ENCODE results near the gene HMBS.

The HMBS gene

DNA sequence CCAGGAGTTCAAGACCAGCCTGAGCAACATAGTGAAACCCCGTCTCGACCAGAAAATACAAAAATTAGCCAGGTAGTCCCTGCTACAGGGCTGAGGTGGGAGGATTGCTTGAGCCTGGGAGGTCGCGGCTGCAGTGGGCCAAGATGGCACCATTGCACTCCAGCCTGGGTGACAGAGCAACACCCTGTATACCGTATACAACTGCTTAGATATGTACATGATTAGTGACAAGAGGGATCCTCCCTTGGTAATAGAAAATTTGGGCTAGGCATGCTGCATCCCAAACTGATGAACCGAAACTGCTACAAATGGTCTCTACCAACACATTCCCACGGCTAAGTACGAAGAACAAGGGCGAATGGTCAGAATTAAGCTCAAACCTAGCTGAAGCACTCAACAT is 41.8 kb upstream of the HMBS start:
- Histone ChIP-seq H3K23ac (ENCODE audit: low read depth, low read length, poor library complexity) (no peak overlapping the region), H2AFZ (ENCODE audit: low read length) (no peak overlapping the region), H3K4me1 (ENCODE audit: control insufficient read depth in 2 of 2, insufficient read depth in 1 of 2, low read depth in 1 of 2, low read length in 2 of 2) (peaks cover 0 to 4% of the 10 kb centered on the region in 2 donors), H4K91ac (ENCODE audit: low read depth, low read length, poor library complexity) (no peak overlapping the region), H2BK15ac (ENCODE audit: low read length) (no peak overlapping the region), H3K18ac (ENCODE audit: low read length) (no peak overlapping the region), H3K9ac (ENCODE audit: low read depth, low read length, poor library complexity) (no peak overlapping the region), H3K36me3 (replicated peaks in 1 of 2; ENCODE audit: control insufficient read depth in 2 of 2, insufficient read depth in 2 of 2, low read length in 2 of 2) (peaks cover 25 to 36% of the 10 kb centered on the region in 2 donors), H2AK5ac (ENCODE audit: low read depth, low read length) (no peak overlapping the region), H3K4me3 (ENCODE audit: low read length in 2 of 2) (no peak overlapping the region), H2BK120ac (ENCODE audit: low read depth, low read length) (no peak overlapping the region), H3K4ac (ENCODE audit: low read length) (no peak overlapping the region), H3K27me3 (ENCODE audit: control insufficient read depth in 3 of 3, insufficient read depth in 3 of 3, low read depth in 1 of 3, low read length in 3 of 3) (no peaks in the 10 kb centered on the region), H3K79me1 (ENCODE audit: low read depth, low read length) (peaks cover 3% of the 10 kb centered on the region), H3K27ac (replicated peaks; ENCODE audit: low read length) (no peak overlapping the region), H2BK5ac (ENCODE audit: low read length) (no peak overlapping the region), H3K9me3 (replicated peaks in 1 of 2; ENCODE audit: control insufficient read depth in 2 of 2, insufficient read depth in 1 of 2, low read depth in 1 of 2, low read length in 2 of 2) (no peaks in the 10 kb centered on the region), H3K14ac (ENCODE audit: low read length) (no peak overlapping the region), H2BK12ac (ENCODE audit: low read length) (no peak overlapping the region), H4K8ac (ENCODE audit: low read depth, low read length) (no peak overlapping the region), H3K4me2 (ENCODE audit: insufficient read depth, low read length, poor library complexity, severe bottlenecking) (no peak overlapping the region)
- DNase-seq (ENCODE audit: low spot score) = no peak
- WGBS, 2 donors (ENCODE audit: extremely low coverage in 2 of 2, insufficient read length in 2 of 2, insufficient replicate concordance in 1 of 2) = no CpG with 5 or more reads among the region's 9 CpGs

GRCh38 chr11:119044708-119045107 is 40.0 kb upstream of the HMBS start:
- Histone ChIP-seq H2AFZ (ENCODE audit: low read length) (no peak overlapping the region), H3K23ac (ENCODE audit: low read depth, low read length, poor library complexity) (no peak overlapping the region), H3K36me3 (replicated peaks in 1 of 2; ENCODE audit: control insufficient read depth in 2 of 2, insufficient read depth in 2 of 2, low read length in 2 of 2) (peaks cover 42 to 54% of the 10 kb centered on the region in 2 donors), H3K18ac (ENCODE audit: low read length) (no peak overlapping the region), H2BK12ac (ENCODE audit: low read length) (no peak overlapping the region), H3K79me1 (ENCODE audit: low read depth, low read length) (peaks cover 3% of the 10 kb centered on the region), H3K9ac (ENCODE audit: low read depth, low read length, poor library complexity) (no peak overlapping the region), H2BK5ac (ENCODE audit: low read length) (no peak overlapping the region), H2BK120ac (ENCODE audit: low read depth, low read length) (no peak overlapping the region), H3K4me2 (ENCODE audit: insufficient read depth, low read length, poor library complexity, severe bottlenecking) (no peak overlapping the region), H3K27ac (replicated peaks; ENCODE audit: low read length) (no peak overlapping the region), H3K27me3 (ENCODE audit: control insufficient read depth in 3 of 3, insufficient read depth in 3 of 3, low read depth in 1 of 3, low read length in 3 of 3) (no peaks in the 10 kb centered on the region), H3K9me3 (replicated peaks in 1 of 2; ENCODE audit: control insufficient read depth in 2 of 2, insufficient read depth in 1 of 2, low read depth in 1 of 2, low read length in 2 of 2) (no peaks in the 10 kb centered on the region), H3K4me3 (ENCODE audit: low read length in 2 of 2) (no peak overlapping the region), H3K14ac (ENCODE audit: low read length) (no peak overlapping the region), H3K4ac (ENCODE audit: low read length) (no peak overlapping the region), H4K91ac (ENCODE audit: low read depth, low read length, poor library complexity) (no peak overlapping the region), H2BK15ac (ENCODE audit: low read length) (no peak overlapping the region), H2AK5ac (ENCODE audit: low read depth, low read length) (no peak overlapping the region), H3K4me1 (ENCODE audit: control insufficient read depth in 2 of 2, insufficient read depth in 1 of 2, low read depth in 1 of 2, low read length in 2 of 2) (peaks cover 0 to 2% of the 10 kb centered on the region in 2 donors), H4K8ac (ENCODE audit: low read depth, low read length) (no peak overlapping the region)
- no peak for DNase-seq (ENCODE audit: low spot score)
- WGBS, 2 donors (ENCODE audit: extremely low coverage in 2 of 2, insufficient read length in 2 of 2, insufficient replicate concordance in 1 of 2) = no CpG with 5 or more reads among the region's 6 CpGs

DNA sequence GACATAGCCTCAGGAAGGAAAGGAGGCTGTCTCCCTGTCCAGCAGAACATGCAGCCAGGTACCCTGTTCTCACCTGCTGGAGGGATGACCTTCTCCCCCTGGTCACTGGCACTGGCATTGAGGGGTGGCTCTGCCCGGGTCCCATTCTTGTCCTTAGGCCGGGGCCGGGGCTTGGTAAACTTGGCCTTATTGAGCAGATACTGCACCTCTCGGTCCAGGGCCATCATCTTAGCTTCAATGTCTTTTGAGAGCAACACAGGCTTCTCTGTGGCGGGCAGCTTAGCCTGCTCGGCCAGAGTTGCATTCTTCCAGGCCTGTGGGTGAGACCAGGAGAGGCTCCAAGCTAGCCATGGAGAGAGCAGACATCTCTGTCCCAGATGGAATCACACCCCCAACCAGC is 38.2 kb upstream of the HMBS start:
- H2BK120ac ChIP-seq (ENCODE audit: low read depth, low read length) = no peak overlapping the region
- no peak for DNase-seq (ENCODE audit: low spot score)
- H3K27me3 ChIP-seq (ENCODE audit: control insufficient read depth in 3 of 3, insufficient read depth in 3 of 3, low read depth in 1 of 3, low read length in 3 of 3) = no peaks in the 10 kb centered on the region
- H3K4me2 ChIP-seq (ENCODE audit: insufficient read depth, low read length, poor library complexity, severe bottlenecking) = no peak overlapping the region
- no peak overlapping the region for H3K27ac ChIP-seq (replicated peaks; ENCODE audit: low read length)
- H3K4me1 ChIP-seq (ENCODE audit: control insufficient read depth in 2 of 2, insufficient read depth in 1 of 2, low read depth in 1 of 2, low read length in 2 of 2) = no peaks in the 10 kb centered on the region
- no peak overlapping the region for H4K91ac ChIP-seq (ENCODE audit: low read depth, low read length, poor library complexity)
- H3K4me3 ChIP-seq (ENCODE audit: low read length in 2 of 2) = peak overlapping the region in 1 of 2 donors; percentile 19
- no peaks in the 10 kb centered on the region for H3K9me3 ChIP-seq (replicated peaks in 1 of 2; ENCODE audit: control insufficient read depth in 2 of 2, insufficient read depth in 1 of 2, low read depth in 1 of 2, low read length in 2 of 2)
- no CpG with 5 or more reads among the region's 6 CpGs for WGBS, 2 donors (ENCODE audit: extremely low coverage in 2 of 2, insufficient read length in 2 of 2, insufficient replicate concordance in 1 of 2)
- peak overlapping the region; percentile 15 for H3K14ac ChIP-seq (ENCODE audit: low read length)
- H2BK5ac ChIP-seq (ENCODE audit: low read length) = no peak overlapping the region
- no peak overlapping the region for H2BK12ac ChIP-seq (ENCODE audit: low read length)
- H3K18ac ChIP-seq (ENCODE audit: low read length) = no peak overlapping the region
- H3K23ac ChIP-seq (ENCODE audit: low read depth, low read length, poor library complexity) = no peak overlapping the region
- H3K9ac ChIP-seq (ENCODE audit: low read depth, low read length, poor library complexity) = no peak overlapping the region
- no peak overlapping the region for H2BK15ac ChIP-seq (ENCODE audit: low read length)
- no peak overlapping the region for H3K4ac ChIP-seq (ENCODE audit: low read length)
- H2AFZ ChIP-seq (ENCODE audit: low read length) = no peak overlapping the region
- no peak overlapping the region for H4K8ac ChIP-seq (ENCODE audit: low read depth, low read length)
- no peak overlapping the region for H2AK5ac ChIP-seq (ENCODE audit: low read depth, low read length)
- H3K36me3 ChIP-seq (replicated peaks in 1 of 2; ENCODE audit: control insufficient read depth in 2 of 2, insufficient read depth in 2 of 2, low read length in 2 of 2) = peaks cover 53 to 72% of the 10 kb centered on the region in 2 donors
- H3K79me1 ChIP-seq (ENCODE audit: low read depth, low read length) = peaks cover 3% of the 10 kb centered on the region

DNA sequence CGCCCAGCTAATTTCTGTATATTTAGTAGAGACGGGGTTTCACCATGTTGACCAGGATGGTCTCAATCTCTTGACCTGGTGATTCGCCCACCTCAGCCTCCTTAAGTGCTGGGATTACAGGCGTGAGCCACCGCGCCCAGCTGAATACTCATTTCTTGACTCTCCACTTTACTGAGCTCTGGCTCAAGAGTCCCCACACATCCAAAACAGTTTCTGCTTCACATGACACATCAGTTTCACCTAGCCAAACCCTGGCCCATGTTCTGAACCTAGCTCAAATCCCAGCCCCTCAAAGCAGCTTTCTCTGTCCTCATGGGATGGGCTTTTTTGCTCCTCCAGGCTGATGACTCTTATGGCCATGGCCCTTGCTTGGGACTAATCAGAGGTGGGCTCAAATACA is 37.5 kb upstream of the HMBS start:
- no peak overlapping the region for H3K23ac ChIP-seq (ENCODE audit: low read depth, low read length, poor library complexity)
- no peak overlapping the region for H3K4ac ChIP-seq (ENCODE audit: low read length)
- H3K9ac ChIP-seq (ENCODE audit: low read depth, low read length, poor library complexity) = no peak overlapping the region
- no peak overlapping the region for H3K4me3 ChIP-seq (ENCODE audit: low read length in 2 of 2)
- peaks cover 4% of the 10 kb centered on the region for H3K79me1 ChIP-seq (ENCODE audit: low read depth, low read length)
- no peak overlapping the region for H2AK5ac ChIP-seq (ENCODE audit: low read depth, low read length)
- H2BK120ac ChIP-seq (ENCODE audit: low read depth, low read length) = no peak overlapping the region
- H3K27ac ChIP-seq (replicated peaks; ENCODE audit: low read length) = no peak overlapping the region
- H3K14ac ChIP-seq (ENCODE audit: low read length) = no peak overlapping the region
- no peak overlapping the region for H3K4me2 ChIP-seq (ENCODE audit: insufficient read depth, low read length, poor library complexity, severe bottlenecking)
- no peak overlapping the region for H2BK5ac ChIP-seq (ENCODE audit: low read length)
- no peak overlapping the region for H2BK15ac ChIP-seq (ENCODE audit: low read length)
- H3K27me3 ChIP-seq (ENCODE audit: control insufficient read depth in 3 of 3, insufficient read depth in 3 of 3, low read depth in 1 of 3, low read length in 3 of 3) = no peaks in the 10 kb centered on the region
- H3K9me3 ChIP-seq (replicated peaks in 1 of 2; ENCODE audit: control insufficient read depth in 2 of 2, insufficient read depth in 1 of 2, low read depth in 1 of 2, low read length in 2 of 2) = no peaks in the 10 kb centered on the region
- no peak overlapping the region for H3K18ac ChIP-seq (ENCODE audit: low read length)
- DNase-seq (ENCODE audit: low spot score) = no peak
- H4K8ac ChIP-seq (ENCODE audit: low read depth, low read length) = no peak overlapping the region
- H2BK12ac ChIP-seq (ENCODE audit: low read length) = no peak overlapping the region
- no peak overlapping the region for H4K91ac ChIP-seq (ENCODE audit: low read depth, low read length, poor library complexity)
- WGBS, 2 donors (ENCODE audit: extremely low coverage in 2 of 2, insufficient read length in 2 of 2, insufficient replicate concordance in 1 of 2) = no CpG with 5 or more reads among the region's 6 CpGs
- no peaks in the 10 kb centered on the region for H3K4me1 ChIP-seq (ENCODE audit: control insufficient read depth in 2 of 2, insufficient read depth in 1 of 2, low read depth in 1 of 2, low read length in 2 of 2)
- H3K36me3 ChIP-seq (replicated peaks in 1 of 2; ENCODE audit: control insufficient read depth in 2 of 2, insufficient read depth in 2 of 2, low read length in 2 of 2) = peaks cover 60 to 79% of the 10 kb centered on the region in 2 donors
- H2AFZ ChIP-seq (ENCODE audit: low read length) = no peak overlapping the region
